Gastroesophageal sphincter (tissue), 4 donors: ENCODE results near the gene OCEL1. TPM values are rescaled to one million over a fixed set of nuclear protein-coding genes. Genes with fewer than 3 reads are reported as not detected.

Experiments
- ATAC-seq: fragments of 150-250 bp; one replicate; pipeline ENCODE4 v1.9.1; 2016; ENCODE audit warnings: mild to moderate bottlenecking, moderate library complexity
- H3K27ac ChIP-seq, 4 donors: fragments of 200-600 bp; sonication (generic) in 3 of 4; 1 replicate in 3 of 4; 2 replicates in 1 of 4; pipeline ENCODE4 v1.5.1; 2016 to 2019
- H3K27me3 ChIP-seq: fragments of 200-600 bp; sonication (generic); one replicate; pipeline ENCODE4 v1.5.1; 2019
- H3K36me3 ChIP-seq, 2 donors: fragments of 200-600 bp; sonication (generic); one replicate each; pipeline ENCODE4 v1.5.1; 2019; ENCODE audit warnings: control low read depth in 1 of 2
- H3K4me1 ChIP-seq, 3 donors: fragments of 200-600 bp; sonication (generic); 1 replicate in 2 of 3; 2 replicates in 1 of 3; pipeline ENCODE4 v1.5.1; 2016 to 2019; ENCODE audit warnings: control low read depth in 2 of 3
- H3K4me3 ChIP-seq, 2 donors: fragments of 200-600 bp; sonication (generic); one replicate each; pipeline ENCODE4 v1.5.1; 2019; ENCODE audit warnings: mild to moderate bottlenecking in 1 of 2, moderate library complexity in 1 of 2
- H3K9me3 ChIP-seq, 3 donors: fragments of 200-600 bp; sonication (generic); one replicate each; pipeline ENCODE4 v1.5.1; 2017 to 2019; ENCODE audit warnings: control low read depth in 2 of 3
- EP300 ChIP-seq: sonication (generic); formaldehyde crosslinking; IDR thresholded peaks from one replicate; pipeline ENCODE4 v1.6.1; 2017; ENCODE audit warnings: antibody characterized with exemption, mild to moderate bottlenecking
- POLR2A ChIP-seq, 2 donors: fragments of 450-650 bp; IDR thresholded peaks; one replicate each; pipeline ENCODE4 v1.6.1; 2017; ENCODE audit warnings: antibody characterized with exemption in 2 of 2, mild to moderate bottlenecking in 2 of 2, moderate library complexity in 1 of 2
- POLR2AphosphoS5 ChIP-seq: sonication (generic); formaldehyde crosslinking; IDR thresholded peaks from one replicate; pipeline ENCODE4 v1.6.1; 2017; ENCODE audit warnings: antibody characterized with exemption
- WGBS, 2 donors: methylation state at CpG; one replicate each; pipeline ENCODE4 v1.1.5; 2018; ENCODE audit warnings: low coverage in 1 of 2; 5-methylcytosine and 5-hydroxymethylcytosine counted together
- total RNA-seq, 4 donors: library from RNA; depleted of rRNA; stranded (reverse); fragments of >200 nt; gene quantifications; one replicate each; pipeline ENCODE4 v1.1.0, GENCODE V29; 2016
- TF ChIP-seq, protein P1 (sequence below), 4 experiments: fragments of 200-600 bp in 2 of 4; fragments of 450-650 bp in 2 of 4; sonication (generic) in 1 of 4; IDR thresholded peaks; one replicate each; pipeline ENCODE4 v1.5.1; 2017 to 2019; ENCODE audit warnings: antibody characterized with exemption in 4 of 4, mild to moderate bottlenecking in 2 of 4, moderate library complexity in 2 of 4

Gene OCEL1
- total RNA-seq, 4 donors from 2014 or later: 3.5 to 15.1 (median 6.5) TPM

DNA sequence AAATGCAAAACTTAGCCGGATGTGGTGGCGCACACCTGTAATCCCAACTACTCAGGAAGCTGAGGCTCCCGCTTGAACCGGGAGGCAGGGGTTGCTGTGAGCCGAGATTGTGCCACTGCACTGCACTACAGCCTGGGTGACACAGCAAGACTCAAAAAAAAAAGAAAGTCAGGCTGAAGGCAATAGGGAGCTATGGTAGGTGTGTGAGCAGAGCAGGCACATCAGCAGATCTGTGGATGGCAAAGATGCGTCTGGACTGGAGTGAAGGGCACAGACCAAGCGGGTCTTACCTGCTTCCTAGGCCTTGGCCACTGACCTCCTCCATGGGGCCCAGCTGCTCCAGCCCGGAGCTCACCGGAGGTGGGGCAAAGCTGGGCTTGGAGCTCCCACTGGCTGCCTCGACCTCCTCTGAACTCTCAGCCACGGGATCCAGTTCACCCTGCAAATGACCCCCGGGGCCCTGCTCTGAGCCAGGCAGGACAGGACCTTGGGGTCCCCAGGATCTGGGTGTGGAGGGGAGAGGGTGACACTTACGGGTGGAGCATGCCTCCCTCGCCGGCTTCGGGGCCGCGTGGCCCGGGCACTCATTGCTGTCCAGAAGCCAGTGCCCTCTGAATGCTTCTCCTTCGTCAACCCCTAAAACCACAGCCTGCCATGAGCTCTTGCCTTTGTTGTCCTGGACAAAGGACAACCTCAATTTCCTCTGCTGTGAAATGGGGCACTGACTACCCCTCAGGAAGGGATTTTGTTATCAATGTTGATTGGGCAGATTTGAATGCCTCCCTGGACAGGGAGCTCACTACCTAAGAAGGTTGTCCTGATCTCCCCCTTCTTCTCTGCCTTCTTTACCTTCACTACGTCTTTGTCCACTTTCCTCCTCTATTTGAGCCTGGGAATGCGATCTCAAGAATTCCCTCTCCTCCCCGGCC lies 38.0 kb downstream of the OCEL1 start:
- Histone ChIP-seq H3K27me3 (no peaks in the 10 kb centered on the region), H3K4me1 (peaks cover 3 to 15% (median 8%) of the 10 kb centered on the region in 3 donors), H3K27ac (peak overlapping the region in 3 of 4 donors; percentile 25 to 44 (median 34)), H3K9me3 (peaks cover 0 to 8% (median 0%) of the 10 kb centered on the region in 3 donors), H3K4me3 (peak overlapping the region in 1 of 2 donors; percentile 41), H3K36me3 (peaks cover 0 to 5% of the 10 kb centered on the region in 2 donors)
- TF ChIP-seq EP300 (no peak), POLR2A (IDR thresholded peaks at IDR 0.05) (no peak), POLR2AphosphoS5 (no peak)
- TF ChIP-seq, protein P1, sequence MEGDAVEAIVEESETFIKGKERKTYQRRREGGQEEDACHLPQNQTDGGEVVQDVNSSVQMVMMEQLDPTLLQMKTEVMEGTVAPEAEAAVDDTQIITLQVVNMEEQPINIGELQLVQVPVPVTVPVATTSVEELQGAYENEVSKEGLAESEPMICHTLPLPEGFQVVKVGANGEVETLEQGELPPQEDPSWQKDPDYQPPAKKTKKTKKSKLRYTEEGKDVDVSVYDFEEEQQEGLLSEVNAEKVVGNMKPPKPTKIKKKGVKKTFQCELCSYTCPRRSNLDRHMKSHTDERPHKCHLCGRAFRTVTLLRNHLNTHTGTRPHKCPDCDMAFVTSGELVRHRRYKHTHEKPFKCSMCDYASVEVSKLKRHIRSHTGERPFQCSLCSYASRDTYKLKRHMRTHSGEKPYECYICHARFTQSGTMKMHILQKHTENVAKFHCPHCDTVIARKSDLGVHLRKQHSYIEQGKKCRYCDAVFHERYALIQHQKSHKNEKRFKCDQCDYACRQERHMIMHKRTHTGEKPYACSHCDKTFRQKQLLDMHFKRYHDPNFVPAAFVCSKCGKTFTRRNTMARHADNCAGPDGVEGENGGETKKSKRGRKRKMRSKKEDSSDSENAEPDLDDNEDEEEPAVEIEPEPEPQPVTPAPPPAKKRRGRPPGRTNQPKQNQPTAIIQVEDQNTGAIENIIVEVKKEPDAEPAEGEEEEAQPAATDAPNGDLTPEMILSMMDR (IDR thresholded peaks at IDR 0.05): no peak
- no peak for ATAC-seq
- 70 to 90% methylated on average over 2 to 12 of the region's 23 CpGs for WGBS, 2 donors

DNA sequence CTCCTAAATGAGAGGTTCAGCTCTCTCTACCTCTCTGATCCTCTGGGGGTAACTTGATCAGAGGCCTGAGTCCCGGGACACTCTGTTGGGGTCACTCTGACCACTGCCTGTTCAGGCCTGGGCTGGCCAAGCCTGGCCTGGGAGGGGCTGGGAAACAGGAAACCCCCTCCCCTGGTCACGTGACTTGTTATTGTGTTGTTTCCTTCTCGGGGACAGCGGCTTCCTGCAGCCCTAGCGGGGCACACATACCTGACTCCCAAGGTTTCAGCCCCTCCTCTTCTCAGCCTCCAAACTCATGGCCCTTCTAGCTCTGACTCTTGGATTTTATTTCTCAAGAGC lies 38.6 kb downstream of the OCEL1 start, which contains the start of gene USHBP1:
TSS of gene USHBP1 (minus strand) at position 105 of the 339 bp plus-strand sequence. CDS start 446 bp downstream, outside the sequence.
- peak within 1 kb of the TSS in 1 of 2 donors; percentile 41 for H3K4me3 ChIP-seq
- no peak for ATAC-seq
- H3K4me1 ChIP-seq: peaks cover 3 to 15% (median 8%) of the 10 kb centered on the region in 3 donors
- H3K9me3 ChIP-seq: peaks cover 0 to 2% (median 0%) of the 10 kb centered on the region in 3 donors
- H3K36me3 ChIP-seq: peaks cover 0 to 11% of the 10 kb centered on the region in 2 donors
- no peak for TF ChIP-seq POLR2AphosphoS5
- TF ChIP-seq, protein P1 (IDR thresholded peaks at IDR 0.05): no peak
- TF ChIP-seq POLR2A (IDR thresholded peaks at IDR 0.05): no peak
- TF ChIP-seq EP300: no peak
- peak within 1 kb of the TSS in 3 of 4 donors; percentile 25 to 44 (median 34) for H3K27ac ChIP-seq
- no peaks in the 10 kb centered on the region for H3K27me3 ChIP-seq
- 17 to 67% methylated on average over 1 of the region's 5 CpGs for WGBS, 2 donors

DNA sequence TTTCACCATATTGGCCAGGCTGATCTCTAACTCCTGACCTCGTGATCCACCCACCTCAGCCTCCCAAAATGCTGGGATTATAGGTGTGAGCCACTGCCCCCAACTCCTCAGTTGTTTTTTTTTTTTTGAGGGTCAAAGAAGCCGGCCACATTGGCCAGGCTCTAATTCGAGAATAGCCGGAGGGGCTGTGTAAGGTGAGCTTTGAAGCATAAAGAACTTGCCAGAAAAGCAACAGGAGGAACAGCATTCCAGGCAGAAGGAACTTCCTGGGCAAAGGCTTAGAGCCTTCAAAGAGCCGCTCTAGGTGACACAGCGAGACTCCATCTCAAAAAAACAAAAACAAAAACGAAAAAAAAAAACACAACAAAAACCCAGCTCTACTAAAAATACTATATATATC lies 40.0 kb downstream of the OCEL1 start:
- Histone ChIP-seq H3K4me1 (peaks cover 3 to 15% (median 8%) of the 10 kb centered on the region in 3 donors), H3K4me3 (no peak overlapping the region), H3K27ac (peak overlapping the region in 2 of 4 donors; percentile 81 to 84), H3K36me3 (peaks cover 0 to 25% of the 10 kb centered on the region in 2 donors), H3K27me3 (no peaks in the 10 kb centered on the region), H3K9me3 (no peaks in the 10 kb centered on the region)
- no peak for ATAC-seq
- TF ChIP-seq, protein P1 (IDR thresholded peaks at IDR 0.05): no peak
- no peak for TF ChIP-seq EP300
- TF ChIP-seq POLR2A (IDR thresholded peaks at IDR 0.05): no peak
- no peak for TF ChIP-seq POLR2AphosphoS5
- WGBS, 2 donors: 33 to 83% methylated on average over 1 to 4 of the region's 7 CpGs

DNA sequence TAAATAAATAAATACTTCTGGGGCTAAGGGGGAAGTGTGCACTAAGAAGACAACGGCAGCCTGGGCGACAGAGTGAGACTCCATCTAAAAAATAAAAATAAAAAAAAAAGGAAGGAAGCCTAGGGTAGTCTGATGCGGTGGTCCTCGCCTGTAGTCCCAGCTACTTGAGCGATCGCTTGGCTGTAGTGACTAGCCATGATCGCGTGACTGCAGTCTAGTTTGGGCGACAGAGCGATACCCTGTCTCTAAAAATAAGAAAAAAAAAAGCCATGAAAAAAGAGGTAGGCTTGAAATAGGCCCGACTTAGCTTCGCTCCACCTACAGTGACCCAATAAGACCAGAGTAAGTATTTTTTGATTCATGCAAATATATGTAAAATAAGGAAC lies 40.6 kb downstream of the OCEL1 start:
- Histone ChIP-seq H3K27me3 (no peaks in the 10 kb centered on the region), H3K36me3 (peaks cover 0 to 31% of the 10 kb centered on the region in 2 donors), H3K4me3 (no peak overlapping the region), H3K27ac (peak overlapping the region in 3 of 4 donors; percentile 69 to 84 (median 81)), H3K4me1 (peaks cover 3 to 15% (median 8%) of the 10 kb centered on the region in 3 donors), H3K9me3 (no peaks in the 10 kb centered on the region)
- ATAC-seq: no peak
- TF ChIP-seq POLR2A (IDR thresholded peaks at IDR 0.05): no peak
- TF ChIP-seq, protein P1 (IDR thresholded peaks at IDR 0.05): no peak
- TF ChIP-seq EP300: no peak
- no peak for TF ChIP-seq POLR2AphosphoS5
- WGBS, 2 donors: 60 to 65% methylated on average over 5 to 12 of the region's 12 CpGs
